Right forelimb (tissue), 1 donor: Measurements from ENCODE around the gene NTM.
"Not testable (repeated sequence)": the region's sequence is repeated elsewhere in the genome, so short reads cannot be mapped to it uniquely, and the experiment has no call there.

Source experiments
- DNase-seq: peaks from one replicate; pipeline ENCODE4 v3.0.0-alpha.2; 2018

Gene NTM

DNA sequence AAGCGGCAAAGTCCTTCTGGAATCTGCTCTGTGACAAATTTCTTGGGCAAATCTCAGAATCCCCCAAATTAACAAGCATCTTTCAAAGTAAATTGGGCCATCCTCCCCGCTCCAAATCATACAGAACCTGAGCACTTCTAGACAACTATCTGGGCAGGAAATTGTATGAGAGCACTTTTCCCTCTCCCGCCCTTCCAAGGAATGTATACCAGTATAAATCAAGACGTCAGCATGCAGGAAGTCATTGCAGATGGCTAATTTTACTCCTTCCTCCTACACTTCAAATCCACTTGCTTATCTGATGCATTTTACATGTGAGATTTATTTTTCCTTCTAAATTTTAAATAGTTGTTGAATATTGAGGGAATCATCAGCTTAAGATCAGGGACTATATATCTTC lies 52.1 kb downstream of the NTM start:
- no peak for DNase-seq

DNA sequence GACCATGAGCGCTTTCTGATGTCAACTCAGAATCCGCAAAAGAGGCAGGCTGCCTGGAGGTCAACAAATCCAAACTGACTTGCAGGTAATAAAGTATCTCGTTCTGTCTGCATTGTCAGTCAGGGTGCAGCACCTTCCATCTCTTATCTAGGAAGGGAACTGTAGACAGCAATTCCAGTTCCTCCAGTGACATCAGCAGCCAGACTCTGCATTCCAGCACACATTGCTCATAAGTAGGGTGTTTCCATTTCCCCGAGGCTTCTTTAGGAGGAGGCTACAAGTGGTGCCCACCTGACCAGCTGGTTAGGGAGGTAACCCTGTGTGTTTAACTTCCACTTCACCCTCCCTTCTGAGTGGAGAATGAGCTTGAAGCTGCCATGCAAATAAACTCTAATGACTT lies 53.3 kb downstream of the NTM start:
- no peak for DNase-seq

DNA sequence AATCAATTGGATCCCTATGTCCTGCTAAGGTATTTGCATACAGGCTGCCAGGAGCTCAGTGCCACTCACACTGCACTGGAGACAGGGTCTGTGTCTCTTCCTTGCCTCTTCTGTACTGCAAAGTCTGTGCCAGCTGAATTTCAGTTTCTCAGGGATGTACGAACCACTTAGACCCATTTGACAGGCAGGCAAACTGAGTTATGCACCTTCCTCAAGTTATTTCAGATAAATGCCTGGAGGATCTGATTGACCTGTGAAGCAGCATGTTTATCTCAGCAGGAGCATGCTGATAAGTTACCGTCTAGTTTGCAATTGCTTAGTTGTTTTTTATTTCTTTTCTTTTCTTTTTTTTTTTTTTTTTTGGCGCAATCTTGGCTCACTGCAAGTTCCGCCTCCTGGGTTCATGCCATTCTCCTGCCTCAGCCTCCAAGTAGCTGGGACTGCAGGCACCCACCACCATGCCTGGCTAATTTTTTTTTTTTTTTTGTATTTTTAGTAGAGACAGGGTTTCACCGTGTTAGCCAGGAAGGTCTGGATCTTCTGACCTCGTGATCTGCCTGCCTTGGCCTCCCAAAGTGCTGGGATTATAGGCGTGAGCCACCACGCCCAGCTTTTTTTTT lies 54.0 kb downstream of the NTM start:
- DNase-seq, result not testable (repeated sequence)

DNA sequence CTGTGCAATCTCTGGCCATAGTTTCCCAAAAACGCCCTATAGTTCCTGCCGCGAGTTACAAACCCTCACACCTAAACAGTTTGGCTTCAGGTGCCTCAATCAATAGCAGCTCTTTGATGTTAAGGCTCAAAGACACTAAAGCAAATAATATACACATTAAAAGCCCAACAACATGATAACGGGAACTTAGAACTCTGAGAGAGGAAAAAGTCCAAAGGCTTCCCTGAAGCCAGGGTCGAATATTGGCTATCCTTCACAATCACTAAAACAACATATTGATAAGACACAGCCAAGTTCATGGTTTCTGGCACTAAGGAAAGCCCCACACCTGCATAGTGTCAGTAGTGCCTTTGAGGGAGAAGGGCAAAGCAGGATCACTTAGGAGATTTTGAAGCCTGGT lies 54.9 kb downstream of the NTM start:
- DNase-seq, result no peak

DNA sequence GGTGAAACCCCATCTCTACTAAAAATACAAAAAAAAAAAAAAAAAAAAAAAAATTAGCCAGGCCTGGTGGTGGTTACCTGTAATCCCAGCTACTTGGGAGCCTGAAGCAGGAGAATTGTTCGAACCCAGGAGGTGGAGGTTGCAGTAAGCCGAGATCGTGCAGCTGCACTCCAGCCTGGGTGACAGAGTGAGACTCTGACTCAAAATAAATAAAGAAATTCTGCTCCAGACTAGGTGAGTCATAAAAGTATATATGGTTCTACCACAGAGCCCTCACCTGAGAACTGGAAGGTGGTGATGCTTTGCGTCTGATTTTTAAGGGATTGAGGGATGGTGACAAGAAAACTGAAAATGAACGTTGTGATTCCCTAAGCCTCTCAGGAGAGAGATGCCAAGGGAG lies 58.4 kb downstream of the NTM start:
- DNase-seq, result no peak

DNA sequence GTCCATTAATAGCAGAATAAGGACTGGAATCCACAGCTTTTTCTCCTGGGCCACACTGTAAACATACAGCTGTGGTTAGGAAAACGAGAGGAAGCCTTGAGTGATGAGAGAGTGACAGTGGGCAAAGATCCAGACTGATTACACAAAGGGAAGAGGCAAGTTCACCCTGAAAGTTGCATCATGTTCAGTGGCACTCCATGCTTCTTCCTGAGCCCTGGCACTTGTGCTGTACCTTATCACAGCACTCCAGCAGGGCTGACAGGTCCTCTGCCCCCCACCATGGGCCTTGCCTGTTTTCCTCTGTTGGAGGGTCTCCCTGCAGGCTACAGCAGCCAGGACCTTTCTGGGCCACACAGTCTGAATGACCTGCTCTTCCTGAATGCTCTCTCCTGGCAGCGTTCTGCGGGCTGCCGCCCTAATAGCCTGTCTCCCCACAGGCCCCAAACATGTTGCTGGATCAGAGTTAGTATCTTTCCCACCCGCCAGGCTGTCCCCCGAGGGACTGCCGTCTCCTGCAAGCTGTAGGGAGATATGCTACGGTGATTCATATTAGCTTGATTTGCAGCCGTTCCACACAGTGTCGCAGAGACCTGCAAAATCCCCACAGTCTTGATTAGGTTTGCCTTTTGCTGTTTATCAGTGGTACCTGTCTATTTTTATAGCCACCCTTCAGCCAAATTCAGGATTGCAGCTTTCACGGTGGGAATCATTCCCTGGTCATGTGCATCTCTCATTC lies 60.2 kb downstream of the NTM start:
- no peak for DNase-seq

DNA sequence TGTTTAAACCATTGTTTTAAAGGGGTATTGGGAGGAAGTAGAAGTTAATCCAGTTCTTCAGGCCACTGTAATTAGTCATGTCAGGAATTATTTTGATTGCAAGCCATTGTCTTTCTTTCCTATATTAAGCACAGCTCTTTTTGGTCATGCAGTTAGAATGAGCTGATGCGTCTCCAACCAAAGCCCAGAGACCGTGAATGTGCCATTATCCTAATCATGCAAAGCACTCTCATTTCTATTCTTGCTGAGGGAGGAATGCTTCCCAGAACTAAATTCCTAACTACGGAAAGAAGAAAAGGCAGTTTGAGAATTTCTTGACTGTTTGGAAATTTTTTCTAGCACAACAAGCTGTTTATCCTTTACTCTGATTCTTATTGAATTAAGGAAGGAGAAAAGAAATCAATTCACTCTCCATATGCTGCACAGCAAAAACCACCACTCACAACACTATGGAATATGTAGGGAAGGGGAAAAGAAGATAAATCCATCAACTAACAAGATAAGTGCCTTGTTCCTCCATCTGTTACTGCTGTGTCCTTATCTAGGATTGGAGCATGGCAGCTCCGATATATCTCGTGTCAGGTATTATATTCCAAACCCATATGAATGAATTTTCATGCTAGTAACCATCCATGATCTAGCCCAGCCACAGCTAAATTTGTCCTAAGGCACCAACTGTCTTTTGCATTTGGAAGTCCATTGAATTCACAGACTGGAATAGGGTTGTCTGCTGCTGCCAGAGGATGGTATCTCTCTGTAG lies 70.8 kb downstream of the NTM start:
- DNase-seq, result no peak

DNA sequence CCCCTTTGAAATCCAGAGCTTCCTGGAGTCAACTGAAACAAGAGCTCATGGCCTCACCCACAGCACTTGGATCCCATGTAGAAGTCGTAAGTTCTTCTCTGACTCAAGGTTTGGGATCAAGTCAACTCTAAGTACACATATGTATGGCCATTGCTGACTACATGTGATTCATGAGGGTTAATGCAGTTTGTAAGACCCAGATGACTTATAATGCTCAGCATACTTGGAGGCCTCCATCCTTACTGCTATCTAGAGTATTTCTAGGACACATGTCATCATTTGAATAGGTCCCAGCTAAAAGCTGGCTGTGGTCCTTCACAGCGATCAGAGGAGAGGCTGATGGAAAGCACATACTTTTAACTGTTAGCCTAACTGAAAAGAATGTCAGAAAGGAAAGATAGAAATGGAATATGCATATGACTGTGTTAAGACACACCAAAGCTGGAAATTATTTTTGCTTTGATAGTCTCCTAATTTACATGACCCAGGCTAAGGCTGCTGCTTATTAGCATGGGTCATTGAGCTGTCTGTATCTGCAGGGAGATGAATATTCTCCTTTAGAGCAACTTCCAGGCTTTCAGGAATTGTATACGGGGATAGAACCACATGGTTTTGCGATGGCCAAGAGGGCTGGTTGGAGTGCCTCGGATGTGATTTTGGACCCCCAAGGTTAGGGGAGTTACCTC lies 76.3 kb downstream of the NTM start:
- no peak for DNase-seq

DNA sequence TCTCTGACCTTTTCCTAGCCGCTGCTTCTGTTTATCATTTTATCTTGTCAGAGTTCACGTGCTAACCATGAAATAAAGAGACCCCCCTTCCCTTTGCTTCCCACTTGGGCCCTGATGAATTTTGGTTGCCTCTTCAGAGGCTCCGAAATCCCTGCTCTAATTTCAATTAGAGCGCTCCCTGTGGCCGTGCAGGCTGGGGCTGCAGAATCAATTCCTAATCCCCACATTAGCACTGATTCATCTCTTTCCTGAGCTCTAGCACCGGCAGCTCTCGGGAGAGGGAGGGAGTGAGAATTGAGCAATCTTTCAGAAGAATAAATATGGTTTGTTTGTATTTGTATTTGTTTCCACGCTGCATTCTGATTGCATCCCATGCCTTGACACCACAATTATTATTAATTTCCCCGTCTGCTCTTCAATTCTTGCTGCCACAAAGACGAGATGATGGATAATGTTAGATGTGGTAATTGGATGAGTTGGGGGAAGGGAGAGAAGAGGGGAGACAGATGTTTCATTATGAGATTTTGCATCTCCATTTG lies 76.9 kb downstream of the NTM start:
- no peak for DNase-seq

DNA sequence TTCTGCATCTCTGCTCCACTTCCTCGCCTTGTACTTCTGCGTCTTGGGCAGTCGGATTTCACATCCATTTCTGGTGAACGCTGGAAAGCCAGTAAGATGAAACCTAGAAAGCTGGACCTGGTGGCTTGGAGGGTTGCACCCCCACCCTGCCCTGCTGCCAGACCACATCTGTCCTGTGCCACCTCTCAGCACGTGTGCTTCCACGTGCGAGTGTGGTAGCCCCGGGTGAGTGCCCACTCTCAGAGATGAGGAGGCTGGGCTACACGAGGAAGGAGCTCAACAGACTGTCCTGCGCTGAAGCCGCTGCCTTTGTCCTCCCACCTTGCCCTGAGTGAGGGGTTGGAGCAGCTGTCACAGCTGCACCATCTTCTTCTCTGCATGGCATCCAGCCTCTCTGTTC lies 77.5 kb downstream of the NTM start:
- no peak for DNase-seq

DNA sequence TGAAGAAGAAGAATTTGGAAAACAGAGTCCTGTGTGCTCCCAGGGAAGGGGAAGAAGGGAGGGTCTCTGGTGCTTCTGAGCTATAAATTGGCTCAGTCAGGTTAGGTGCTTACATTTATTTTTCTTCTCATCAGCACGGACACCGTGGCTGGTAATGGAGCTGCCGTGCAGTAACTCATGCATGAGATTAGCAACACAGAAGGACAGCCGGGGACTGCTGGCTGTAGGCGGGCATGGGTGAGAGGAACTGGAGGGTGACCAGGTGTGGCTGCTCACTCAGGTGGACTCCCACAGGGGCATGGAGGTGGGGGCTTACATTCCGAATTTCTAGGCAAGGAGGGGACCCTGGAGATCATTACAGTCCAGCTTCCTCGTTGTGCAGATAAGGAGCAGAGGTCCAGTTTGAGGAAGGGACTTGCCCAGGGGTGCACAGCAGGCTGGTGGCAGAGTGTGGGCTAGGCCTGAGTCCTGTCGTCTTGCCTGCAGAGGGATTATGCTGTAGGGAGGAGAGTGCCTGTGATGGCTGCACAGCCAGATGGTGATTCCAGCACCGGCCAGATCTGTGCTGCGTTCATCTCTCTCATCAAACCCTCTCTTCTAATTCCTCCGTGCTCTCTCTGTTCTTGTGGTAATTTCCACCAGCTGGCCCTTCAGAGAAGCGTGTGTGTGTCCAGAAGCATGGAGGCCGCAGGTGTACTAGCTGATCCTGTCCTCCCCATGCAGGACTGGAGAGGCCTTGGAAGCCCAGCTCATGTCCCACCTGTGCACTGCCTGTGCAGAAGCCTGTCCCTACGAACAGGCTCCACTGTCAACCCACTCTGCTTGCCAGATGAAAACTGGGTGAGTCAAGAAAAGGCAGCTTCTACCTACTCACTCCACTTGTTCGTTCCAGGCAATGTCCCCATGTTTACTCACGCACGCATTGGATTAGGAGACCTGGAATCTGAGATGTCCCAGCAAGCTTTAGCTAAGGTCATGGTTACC lies 78.9 kb downstream of the NTM start:
- DNase-seq, result no peak

DNA sequence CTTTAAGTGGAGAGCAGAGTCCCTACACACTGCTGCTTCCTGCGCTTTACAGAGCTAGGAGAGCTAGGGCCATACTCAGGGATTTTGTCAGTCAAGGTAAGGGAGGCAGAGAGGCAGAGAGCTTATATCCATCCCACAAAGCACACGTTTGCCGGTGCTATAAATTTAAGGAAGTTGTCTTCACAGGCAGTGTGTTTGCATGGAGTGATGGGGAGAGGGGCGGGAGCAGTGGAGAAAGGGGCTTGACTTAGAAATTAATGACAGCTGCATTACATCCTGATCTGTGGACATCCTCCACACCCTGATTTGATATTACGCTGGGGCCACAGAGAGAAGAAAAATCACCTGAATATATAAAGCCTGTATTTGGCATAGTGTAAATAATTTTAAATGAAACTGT lies 84.1 kb downstream of the NTM start:
- no peak for DNase-seq

DNA sequence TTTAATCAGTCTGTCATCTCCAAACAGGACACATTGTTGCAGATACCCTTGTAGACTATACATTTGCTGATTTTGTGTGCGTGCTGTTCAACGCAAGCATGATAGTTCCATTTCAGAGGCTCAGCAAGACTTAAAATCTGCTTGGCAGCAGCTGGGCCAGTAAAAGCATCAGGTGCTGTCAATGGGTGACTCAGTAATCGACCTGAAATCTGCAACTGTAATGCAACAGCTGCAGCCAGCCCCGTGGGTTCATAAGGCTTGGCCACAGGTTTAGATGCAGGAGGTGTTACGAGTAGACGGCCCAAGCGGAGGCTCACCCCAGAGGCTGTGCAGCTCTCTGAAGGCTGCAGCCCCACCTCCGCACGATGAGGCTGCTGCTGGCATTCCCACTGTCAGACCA lies 84.6 kb downstream of the NTM start:
- DNase-seq, result no peak

DNA sequence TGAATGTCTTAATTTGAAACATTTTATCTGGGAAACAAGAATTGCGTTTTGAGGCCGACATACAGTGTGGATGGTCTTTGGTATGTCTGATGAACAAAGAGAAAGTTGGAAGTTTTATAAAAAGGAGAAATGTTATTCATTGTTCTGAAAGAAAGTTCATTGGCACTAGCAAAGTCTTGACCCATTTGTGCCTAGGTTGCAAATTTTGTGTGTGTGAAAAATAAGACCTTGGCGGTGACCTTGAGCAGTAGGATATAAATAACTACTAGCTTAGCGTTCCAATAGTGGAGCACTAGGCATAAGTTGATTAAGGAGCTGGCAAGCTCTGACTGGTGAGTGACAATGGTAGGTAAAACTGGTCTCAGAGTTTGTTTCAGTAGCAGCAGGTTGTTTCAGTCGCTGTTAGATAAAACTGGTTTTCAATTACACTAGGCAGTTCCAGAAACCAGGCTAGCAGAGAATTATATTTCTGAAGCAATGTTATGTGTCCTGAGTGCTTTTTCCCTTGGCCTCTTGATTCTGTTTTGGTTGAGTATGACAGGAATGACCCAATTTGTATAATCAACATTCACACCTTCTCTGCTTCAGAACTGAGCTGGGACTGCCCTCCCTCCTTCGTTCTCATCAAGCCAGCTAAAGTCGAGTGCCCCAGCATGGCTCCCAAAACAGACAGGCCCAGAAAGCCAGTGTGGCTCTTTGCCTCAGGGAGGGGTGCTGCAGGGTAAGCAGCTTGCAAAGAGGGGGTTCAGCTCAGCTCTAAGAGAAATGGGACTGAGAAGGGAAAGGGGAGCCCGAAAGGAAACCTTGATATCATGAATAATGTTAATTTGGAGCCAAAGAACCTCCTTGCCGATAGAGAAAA lies 85.7 kb downstream of the NTM start:
- no peak for DNase-seq

DNA sequence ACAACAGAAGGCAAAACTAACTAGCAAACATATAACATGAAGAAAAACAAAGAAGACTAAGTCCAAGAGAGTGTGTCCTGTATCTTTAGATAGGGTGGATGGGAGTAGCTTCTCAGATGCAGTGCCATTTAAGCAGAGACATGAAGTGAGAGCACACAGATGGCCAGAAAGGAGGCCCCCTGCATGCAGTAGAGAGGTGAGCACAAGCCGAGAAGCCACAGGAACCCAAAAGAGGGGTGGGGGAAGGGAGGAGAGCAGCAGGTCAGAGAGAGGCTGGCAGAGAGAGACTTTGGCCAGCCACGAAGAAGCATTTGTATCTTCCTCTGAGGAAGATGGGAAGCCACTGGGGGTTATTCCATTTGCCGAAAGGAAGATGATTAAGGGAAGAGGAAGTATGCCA lies 86.7 kb downstream of the NTM start:
- no peak for DNase-seq

DNA sequence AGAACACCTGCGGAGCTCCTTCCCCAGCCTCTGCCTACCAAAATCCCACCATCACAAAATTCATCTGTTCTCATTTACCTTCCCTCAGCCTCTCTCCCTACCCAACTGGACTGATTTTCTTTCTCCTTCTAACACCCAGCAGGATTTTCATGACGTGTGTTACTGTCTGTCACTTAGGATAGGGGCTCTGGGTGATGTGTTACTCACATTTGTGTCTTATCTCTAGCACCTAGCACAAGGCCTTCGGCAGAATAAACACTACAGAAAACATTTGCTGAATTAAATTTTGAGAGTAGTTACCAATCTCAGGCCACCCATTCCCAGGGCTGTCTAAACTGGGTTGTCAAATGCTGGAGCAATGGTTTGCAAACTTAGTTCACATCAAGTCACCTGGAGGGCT lies 88.0 kb downstream of the NTM start:
- DNase-seq, result no peak

DNA sequence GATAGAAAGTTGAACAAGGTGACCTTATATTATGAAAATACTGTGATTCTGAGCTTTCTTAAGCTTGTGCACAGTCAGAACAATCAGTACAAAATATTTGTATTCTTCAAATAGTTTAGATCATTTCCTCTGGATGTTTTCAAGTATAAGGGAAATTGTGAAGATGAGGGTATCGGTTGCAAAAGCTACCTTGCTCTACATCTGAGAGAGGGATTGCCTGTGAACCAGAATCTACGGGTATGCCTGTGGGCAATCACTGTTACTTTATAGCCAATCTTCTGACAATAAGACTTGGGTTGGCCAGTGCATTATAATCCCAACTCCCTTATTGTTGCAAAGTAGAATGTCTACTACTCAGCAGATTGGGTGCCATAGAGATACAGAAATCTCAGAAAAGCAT lies 90.5 kb downstream of the NTM start:
- no peak for DNase-seq

DNA sequence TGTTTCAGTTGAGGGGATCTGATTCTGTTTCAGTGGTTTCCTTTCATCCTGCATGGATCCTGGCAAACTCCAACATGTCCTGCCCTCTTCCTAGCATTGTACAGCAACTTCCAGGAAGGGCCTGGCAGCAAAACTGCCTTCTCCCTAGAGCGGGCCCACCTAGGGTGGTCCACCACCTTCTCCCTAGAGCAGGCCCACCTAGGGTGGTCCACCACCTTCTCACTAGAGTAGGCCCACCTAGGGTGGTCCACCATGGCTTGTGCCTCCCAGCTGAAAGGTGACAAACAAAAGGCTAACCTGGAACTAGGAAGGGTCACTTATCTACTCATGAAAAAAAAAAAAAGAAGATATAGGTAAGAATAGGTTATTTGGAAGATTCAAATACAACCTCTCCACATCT lies 92.2 kb downstream of the NTM start:
- no peak for DNase-seq

DNA sequence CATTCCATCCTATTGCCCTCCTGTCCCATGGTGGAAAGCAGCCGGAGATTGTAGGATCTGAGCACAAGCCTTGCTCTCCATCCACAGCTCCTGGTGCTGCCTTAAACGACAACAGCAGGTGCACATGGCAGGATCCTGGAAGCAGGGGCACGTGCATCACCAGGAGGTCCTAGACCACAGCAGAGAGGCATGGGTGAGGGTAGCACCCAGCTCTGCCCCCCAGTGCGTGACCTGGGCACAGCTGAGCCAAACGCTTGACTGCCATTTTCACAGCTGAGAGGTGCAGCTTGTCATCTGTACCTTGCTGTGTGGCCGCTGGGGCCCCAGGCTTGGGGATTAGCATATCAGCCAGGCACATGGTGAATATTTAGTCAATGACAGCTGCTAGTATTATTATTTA lies 92.7 kb downstream of the NTM start:
- no peak for DNase-seq

DNA sequence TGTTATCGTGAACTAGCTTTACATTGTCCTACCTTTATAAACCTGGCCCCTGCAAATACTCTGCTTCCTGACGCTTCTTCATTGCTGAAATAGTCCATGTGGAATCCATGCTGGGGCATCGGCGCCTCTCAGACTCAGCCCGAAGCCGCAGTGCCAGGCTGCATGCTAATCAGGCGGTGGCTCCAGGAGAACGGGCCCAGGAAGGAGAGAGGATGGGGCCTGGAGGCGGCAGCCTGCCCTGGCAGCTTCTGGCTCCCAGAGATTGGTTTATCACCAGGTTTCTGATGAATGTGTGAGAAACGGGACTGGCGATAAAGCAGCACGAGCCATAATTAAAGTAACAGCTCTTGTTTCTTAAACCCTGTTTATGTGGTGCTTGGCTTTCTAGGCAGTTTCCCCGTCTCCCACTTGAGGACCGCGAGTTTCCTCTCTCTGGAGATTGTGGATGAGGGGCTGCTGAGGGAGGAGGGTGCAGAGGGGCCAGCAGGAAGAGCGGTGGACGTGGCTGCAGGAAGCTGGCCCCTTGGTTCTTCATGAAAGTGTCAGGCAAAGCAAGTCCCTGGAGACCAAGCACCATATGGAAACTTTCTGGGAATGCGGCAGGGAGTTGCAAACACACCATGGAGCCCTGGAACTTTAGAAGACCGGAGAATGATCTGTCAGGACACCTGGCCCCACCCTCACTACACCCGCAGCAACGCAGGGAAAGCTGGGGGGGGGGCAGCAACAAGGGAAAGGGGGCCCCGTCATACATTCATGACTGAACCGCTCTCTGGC lies 93.4 kb downstream of the NTM start:
- peak; percentile 34 for DNase-seq
